GM19372 (cell line): ENCODE measurements around the gene TCFL5.
"Not testable (repeated sequence)": the region's sequence is repeated elsewhere in the genome, so short reads cannot be mapped to it uniquely, and the experiment has no call there.

Experiments used
- ATAC-seq: cut with Tn5 transposase; IDR thresholded peaks from one replicate; pipeline ENCODE4 v1.9.1; 2021; ENCODE audit warnings: mild to moderate bottlenecking, low read depth, moderate library complexity; ENCODE audit not compliant: unreplicated experiment

The TCFL5 gene

DNA sequence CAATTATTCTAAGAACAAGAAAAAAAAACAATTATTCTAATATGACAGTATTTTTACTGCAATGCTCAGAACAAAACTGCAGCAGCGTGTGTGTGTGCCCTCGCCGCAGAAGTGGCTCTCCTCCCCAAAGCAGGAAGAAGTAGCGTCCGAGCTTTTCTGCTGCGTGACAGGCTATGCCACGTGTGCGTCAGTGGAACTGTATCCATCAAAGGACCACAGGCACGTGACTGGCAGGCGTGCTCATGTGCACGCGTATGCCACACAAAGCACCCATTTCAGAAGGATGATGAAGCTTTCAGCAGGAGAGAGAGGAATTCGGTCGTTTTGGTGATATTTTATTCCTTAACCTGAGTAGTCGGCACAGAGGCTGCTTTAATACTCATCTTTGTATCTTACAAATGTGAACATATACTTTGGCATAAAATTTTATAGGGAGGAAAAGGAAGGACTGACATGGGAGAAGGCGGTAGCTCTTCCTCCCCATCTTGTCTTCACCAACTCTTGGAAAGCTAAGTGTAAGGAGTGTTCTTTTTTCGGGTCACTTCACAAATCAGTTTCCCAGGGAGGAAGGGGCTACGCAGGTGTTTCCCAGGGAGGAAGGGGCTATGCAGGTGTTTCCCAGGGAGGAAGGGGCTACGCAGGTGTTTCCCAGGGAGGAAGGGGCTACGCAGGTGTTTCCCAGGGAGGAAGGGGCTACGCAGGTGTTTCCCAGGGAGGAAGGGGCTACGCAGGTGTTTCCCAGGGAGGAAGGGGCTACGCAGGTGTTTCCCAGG, 3.4 kb downstream of the TCFL5 start:
- ATAC-seq = no peak

DNA sequence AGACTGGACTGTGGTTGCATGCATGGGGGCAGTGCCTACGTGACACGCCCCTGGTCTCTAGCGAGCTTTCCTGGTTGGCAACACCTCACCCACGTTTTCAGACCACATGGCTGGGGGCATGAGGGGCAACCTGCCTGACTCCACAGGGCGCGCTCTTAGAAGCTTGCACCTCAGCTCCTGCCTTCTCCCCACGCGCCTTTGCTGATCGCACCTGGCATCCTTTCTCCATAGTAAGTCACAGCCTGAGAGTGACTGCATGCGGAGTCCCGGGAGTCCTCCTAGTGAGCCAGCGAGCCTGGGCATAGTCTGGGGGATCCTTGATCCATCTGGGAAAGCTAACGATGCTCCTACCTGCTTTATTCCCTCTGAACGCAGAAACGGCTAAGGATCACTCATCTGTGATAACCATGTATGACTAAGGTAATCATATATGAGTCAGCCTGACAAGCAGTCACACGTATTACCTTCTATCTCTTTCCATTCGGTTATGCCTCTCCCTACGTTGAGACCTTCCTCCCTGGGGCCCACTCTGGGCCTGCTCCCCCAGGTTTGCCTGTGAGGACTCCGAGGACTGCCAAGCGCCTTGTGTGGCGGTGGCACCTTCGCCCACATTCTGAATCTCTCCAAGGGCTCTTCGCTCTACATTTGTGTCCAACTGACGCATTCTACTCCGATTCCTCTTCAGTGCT, 4.5 kb downstream of the TCFL5 start:
- no peak for ATAC-seq

DNA sequence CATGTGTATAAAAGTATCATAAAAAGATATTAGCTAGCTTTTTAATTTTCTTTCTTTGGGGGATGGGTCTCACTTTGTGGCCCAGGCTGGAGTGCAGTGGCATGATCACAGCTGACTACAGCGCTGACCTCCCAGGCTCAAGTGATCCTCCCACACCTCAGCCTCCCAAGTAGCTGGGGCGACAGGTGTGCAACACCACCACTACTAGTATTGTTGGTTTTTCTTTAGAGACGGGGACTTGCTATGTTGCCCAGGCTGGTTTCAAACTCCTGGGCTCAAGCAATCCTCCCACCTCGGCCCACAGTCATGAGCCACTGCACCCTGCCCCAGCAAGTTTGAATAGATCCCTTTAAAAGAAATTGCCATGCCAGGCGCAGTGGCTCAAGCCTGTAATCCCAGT, 6.5 kb downstream of the TCFL5 start:
- ATAC-seq = no peak

DNA sequence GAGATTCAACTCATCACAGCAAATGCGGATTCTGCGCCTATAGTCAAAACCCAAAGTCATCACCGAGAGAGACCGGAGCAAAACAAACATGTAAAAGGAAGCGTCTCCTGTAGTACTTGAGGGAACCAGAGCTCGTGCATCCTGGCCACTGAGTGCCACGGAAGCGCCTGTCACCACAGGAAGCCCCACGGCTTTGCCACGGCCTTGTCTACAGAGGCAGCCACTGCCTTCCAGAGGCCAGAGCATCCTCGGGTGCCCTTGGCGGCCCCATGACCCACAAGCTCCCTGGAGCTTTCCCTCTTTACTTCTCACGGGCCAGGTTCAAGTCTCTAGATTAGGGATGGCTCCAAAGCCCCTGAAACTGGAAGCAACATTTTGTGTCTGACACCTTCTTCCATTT, 7.5 kb downstream of the TCFL5 start:
- ATAC-seq = no peak

DNA sequence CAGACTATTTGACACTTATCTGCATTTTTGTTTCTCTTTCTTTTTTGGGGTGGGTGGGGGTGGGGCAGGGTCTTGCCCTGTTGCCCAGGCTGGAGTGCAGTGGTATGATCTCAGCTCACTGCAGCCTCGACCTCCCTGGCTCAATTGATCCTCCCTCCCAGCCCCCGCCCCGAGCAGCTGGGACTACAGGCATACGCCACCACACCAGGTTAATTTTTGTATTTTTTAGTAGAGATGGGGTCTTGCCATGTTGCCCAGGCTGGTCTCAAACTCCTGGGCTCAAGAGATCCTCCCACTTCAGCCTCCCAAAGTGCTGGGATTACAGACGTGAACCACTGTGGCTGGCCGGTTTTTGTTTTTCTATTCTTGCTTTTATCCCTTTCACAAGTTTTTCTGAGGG, 8.3 kb downstream of the TCFL5 start:
- not testable (repeated sequence) for ATAC-seq

DNA sequence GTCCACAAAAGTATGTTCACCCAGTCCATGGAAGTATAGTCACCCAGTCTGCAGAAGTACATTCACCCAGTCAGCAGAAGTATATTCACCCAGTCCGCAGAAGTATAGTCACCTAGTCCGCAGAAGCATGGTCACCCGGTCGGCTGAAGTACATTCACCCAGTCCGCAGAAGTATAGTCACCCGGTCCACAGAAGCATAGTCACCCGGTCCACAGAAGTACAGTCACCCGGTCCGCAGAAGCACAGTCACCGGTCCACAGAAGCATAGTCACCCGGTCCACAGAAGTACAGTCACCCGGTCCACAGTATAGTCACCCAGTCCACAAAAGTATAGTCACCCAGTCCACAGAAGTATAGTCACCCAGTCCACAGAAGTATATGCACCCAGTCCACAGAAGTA, 8.8 kb downstream of the TCFL5 start:
- ATAC-seq = no peak

DNA sequence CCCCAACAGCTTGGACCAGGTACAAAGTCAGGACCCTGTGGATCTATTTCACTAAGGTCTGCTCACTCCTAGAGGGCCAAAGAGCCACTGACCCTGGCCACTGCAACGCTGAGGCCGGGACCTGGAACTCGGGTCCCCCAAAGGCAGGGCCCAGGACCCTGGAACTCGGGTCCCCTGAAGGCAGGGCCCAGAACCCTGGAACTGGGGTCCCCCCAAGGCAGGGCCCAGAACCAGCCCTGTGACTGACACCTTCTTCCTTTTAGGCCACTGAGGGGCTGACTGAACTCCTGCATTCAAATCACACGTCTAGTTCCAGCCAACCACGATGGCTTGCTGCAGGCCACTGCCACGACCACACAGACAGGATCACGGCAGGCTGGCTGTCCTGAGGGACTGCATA, 9.4 kb downstream of the TCFL5 start:
- no peak for ATAC-seq

DNA sequence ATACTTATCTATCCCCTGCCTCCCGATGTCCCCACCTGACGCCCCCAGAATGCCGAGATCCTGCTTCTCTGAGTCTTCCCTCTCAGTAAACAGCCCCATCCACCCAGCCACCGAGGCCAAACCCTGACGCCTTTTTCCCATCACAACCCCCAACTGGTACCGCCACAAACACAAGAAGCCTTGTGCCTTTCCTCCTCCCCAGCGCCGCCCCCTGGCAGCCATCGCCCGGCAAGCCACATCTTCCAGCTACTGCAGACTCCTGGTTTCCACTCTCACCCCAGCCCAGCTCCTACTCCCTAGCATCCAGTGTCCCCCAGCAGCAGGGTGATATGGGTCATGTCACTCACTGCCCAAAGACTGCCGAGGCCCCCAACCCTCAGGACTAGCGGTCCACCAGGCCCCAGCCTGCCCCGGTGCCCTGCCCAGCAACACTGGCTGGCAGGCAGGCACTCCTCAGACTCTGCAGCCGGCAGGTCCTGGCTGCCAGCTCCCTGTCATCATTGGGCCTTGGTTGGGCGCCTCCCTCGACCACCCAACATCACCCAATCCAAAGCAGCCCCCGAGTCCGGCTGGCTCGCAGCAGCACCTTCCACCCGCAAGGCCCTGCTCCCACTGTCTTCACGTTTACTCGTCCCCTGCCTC, 11.2 kb downstream of the TCFL5 start:
- ATAC-seq = no peak

DNA sequence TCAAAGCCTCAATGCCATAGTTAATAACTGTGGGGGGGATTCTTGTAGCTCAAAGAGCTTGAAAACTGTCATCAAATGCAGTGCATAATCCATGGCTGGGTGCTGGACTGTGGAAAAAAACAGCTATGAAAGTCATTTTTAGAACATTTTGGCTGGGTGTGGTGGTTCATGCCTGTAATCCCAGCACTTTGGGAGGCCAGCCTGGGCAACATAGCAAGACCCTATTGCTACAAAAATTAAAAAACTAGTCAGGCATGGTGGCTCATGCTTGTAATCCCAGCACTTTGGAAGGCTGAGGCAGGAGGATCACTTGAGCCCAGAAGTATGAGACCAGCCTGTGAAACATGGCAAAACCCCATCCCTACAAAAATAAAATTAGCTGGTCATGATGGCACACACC, 12.2 kb downstream of the TCFL5 start:
- no peak for ATAC-seq

DNA sequence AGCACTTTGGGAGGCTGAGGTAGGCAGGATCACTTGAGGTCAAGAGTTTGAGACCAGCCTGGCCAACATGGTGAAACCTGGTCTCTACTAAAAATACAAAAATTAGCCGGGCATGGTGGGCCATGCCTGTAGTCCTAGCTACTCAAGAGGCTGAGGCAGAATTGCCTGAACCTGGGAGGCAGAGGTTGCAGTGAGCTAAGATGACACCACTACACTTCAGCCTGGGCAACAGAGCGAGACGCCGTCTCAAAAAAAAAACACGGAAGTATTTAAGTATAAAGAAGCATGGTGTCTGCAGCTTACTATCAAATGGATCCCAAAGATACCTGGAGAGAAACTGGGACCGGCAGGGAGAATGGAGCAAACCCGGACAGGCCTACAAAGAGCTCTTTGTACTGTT, 12.7 kb downstream of the TCFL5 start:
- not testable (repeated sequence) for ATAC-seq

DNA sequence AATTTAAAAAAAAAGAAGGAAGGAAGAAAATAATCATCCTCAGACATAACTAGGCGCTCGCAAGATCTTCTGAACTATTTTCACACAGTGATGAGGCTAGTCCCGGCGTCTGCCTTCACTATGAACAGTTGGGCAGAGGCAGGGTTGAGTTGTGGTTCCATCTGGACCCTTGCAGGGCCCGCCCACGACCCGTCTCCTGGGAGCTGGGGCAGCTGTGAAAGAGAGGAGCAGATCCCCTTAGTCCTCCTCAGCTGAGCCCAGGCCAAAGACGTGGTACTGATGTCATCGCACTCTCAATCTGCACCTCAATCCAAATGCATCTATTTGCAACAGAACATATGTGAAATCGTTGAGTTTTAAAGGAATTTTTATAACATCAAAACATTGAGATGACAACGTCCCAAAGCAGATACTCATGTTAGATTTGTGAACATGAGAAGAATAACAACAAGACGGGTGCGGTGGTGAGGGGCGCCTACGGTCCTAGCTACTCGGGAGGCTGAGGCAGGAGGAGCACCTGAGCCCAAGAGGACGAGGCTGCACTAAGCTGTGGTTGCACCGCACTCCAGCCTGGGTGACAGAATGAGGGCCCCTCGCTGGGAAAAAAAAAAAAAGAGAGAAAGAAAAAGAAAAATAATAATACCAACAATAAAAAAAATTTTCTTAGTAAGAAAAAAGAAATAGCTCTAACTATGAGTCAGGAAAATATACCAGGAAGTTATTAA, 15.3 kb downstream of the TCFL5 start:
- ATAC-seq = no peak

DNA sequence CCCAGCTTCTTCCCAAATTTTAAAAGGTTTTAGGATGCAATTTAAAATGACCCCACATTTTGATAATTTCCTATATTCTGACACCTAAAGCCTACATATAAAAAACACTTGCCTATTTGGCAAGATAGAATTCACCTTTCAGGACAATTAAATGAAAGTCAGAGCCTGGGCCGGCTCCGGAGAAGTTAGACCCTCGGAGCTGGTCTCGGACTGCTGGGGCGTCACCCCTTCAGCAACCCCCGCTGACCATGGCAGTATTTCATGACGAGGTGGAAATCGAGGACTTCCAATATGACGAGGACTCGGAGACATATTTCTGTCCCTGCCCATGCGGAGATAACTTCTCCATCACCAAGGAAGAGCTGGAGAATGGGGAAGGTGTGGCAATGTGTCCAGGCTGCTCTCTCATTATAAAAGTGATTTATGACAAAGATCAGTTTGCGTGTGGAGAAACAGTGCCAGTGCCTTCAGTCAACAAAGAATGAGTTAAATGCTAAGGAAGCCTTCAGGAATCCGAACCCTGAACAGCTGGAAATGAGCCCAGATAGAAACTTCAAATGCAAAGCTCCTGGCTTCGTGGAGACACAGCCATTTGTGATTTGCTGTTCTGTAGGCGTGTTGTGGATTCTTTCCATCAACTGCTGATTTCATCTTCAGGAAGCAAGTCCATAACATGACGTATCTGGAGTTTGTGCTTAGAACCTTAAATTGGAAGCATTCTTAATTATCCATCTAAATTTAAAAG, 16.0 kb downstream of the TCFL5 start:
- no peak for ATAC-seq

DNA sequence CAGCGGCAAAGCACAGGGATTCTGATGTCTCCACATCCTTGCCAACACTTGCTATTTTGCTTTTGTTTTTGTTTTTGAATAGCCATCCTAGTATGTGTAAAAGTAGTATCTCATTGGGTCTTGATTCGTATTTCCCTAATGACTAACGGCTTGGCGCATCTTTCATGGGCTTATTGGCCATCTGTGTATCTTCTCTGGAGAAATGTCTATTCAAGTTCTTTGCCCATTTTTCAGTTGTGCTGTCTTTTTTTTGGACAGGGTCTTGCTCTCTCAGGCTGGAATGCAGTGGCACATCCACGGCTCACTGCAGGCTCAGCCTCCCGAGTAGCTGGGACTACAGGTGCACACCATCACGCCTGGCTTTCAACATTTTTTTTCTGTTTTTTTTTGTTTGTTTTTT, 17.4 kb downstream of the TCFL5 start:
- no peak for ATAC-seq

DNA sequence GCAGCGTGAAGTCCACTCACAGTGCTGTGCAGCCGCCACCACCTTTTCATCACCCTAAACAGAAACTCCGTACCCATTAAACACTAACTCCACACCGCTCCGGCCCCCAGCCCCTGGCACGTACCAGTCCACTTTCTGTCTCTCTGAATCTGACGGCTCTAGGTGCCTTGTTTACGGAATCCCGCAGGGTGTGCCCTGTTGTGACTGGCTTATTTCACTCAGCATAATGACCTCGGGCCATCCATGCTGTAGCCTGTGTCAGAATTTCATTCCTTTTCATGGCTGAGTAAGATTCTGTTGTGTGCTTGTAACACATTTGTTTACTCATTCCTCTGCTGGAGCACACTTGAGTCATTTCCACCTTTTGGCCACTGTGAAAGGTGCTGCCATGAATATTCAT, 18.0 kb downstream of the TCFL5 start:
- ATAC-seq = no peak

DNA sequence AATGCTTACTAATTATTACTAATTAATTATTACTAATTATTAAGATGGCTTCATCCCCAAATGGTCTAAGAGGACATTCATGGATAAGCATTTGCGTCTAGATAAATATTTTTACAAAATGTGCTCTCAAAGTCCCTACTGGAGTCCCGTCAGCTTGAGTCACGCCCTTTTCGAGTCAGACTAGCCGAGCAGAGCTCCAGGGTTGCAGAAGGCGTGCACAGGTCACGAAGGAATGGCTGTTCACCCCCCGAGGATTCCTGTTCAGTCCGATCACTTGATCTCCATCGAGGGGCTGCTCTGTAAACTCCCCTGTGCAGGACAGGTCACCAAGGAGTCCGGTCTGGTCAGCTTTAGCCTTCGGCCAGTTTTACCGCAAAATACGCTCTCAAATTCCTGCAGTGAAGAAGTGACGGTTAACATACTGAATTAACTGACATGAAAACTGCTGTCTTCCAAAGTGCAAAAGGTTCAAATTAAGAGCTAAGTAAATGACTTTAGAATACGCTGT, 19.9 kb downstream of the TCFL5 start:
- no peak for ATAC-seq

DNA sequence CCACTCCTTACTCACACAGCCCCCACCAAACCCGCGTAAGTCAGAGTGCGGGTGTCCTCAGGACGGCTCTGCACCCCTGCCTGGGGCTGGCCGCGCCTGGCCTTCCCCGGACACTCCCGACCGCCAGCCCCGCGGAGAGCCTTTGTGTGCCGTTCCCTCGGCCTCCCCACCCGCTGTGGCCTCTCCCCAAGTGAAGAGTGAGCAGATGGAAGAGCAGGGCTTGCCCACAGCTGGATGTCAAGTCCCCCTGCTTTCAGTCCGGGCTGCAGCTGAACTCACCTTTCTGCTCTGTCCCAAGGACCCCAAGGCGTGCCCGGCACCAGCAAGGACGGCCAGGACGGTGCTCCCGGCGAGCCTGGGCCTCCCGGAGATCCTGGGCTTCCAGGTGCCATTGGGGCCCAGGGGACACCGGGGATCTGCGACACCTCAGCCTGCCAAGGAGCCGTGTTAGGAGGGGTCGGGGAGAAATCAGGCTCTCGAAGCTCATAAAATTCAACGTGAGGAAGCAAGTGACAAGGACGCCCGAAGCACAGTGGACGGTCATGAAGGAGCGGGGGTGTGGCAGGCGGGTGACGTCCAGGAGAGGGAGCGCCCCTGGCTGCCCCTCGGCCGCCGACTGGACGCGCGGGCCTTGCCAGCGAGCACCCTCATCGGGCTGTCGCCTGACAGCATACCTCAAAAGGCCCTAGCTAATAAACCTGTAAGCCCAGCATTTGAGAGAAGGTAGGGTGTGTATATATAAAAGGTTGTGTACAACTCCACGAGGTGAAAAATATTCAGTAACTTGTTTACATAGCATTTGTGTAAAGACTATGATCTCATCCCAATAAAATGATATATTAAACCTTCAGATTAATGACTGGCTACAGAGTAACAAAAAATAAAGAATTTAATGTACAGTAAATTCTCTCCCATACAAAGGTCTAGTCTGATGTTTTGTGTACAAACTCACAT, 21.1 kb downstream of the TCFL5 start:
- no peak for ATAC-seq

DNA sequence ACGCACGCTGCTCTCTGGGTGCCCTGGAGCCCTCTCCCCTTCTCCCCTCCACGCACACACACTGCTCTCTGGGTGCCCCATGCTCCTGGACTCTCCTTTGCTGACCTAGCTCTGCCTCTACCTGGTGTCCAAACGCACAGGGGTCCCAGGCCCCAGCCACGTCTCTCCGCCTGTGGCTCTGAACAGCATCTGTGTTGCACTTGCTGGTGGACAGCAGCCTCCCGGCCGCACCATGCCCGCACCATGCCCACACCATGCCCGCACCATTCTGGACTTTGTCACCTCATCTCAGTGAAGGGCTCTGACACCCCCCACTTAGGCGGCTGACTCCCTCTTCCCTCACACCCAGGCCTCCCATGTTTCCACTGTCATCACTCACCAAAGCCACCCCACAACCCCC, 21.8 kb downstream of the TCFL5 start:
- ATAC-seq = no peak

DNA sequence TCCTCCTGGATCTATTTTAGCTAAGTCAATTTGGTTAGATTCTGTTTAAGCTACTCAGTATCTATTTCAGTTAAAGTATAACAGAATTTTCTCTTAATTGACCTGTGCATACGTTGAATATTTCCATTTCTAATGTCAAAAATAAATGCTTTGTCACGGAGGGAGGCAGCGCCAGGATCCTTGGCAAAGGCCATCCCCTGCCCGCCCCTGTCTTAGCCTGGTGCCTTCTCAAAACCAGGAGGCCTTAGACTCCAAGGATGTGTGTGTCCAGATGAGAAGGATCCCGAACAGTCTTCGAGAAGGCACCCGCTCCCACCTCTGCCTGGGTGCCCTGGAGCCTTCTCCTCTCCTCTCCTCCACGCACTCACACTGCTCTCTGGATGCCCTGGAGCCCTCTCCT, 22.4 kb downstream of the TCFL5 start:
- no peak for ATAC-seq
